KMS-11 (cell line): ENCODE data around the gene CFAP251.
"Not testable (repeated sequence)": the region's sequence is repeated elsewhere in the genome, so short reads cannot be mapped to it uniquely, and the experiment has no call there.

Source experiments
- H2AFZ ChIP-seq: fragments of 200-600 bp; sonication (generic); 2 replicates; pipeline ENCODE4 v1.6.1; 2016; ENCODE audit warnings: antibody characterized with exemption, mixed run types, low read depth
- H3K27ac ChIP-seq: fragments of 200-600 bp; sonication (generic); 2 replicates; pipeline ENCODE4 v1.6.1; 2016; ENCODE audit warnings: mild to moderate bottlenecking, mixed run types
- H3K27me3 ChIP-seq: fragments of 200-600 bp; sonication (generic); 2 replicates; pipeline ENCODE4 v1.6.1; 2017; ENCODE audit warnings: mild to moderate bottlenecking, low read depth, mixed run types, moderate library complexity; ENCODE audit not compliant: insufficient read depth
- H3K36me3 ChIP-seq: fragments of 200-600 bp; sonication (generic); 2 replicates; pipeline ENCODE4 v1.6.1; 2017; ENCODE audit warnings: mild to moderate bottlenecking, mixed run types; ENCODE audit not compliant: insufficient read depth
- H3K4me1 ChIP-seq: fragments of 200-600 bp; sonication (generic); 2 replicates; pipeline ENCODE4 v1.6.1; 2016; ENCODE audit warnings: mild to moderate bottlenecking, low read depth, mixed run types; ENCODE audit not compliant: poor library complexity, severe bottlenecking
- H3K4me2 ChIP-seq: fragments of 200-600 bp; sonication (generic); 2 replicates; pipeline ENCODE4 v1.7.0; 2016; ENCODE audit warnings: mild to moderate bottlenecking, mixed run types
- H3K4me3 ChIP-seq: fragments of 200-600 bp; sonication (generic); IDR thresholded peaks from 2 replicates; pipeline ENCODE4 v1.6.1; 2017; ENCODE audit warnings: low read depth, low read length, mixed read lengths; ENCODE audit not compliant: insufficient read depth
- H3K79me2 ChIP-seq: fragments of 200-600 bp; sonication (generic); 2 replicates; pipeline ENCODE4 v1.6.1; 2016; ENCODE audit warnings: low read depth, mixed run types; ENCODE audit not compliant: insufficient read depth
- H3K9ac ChIP-seq: fragments of 200-600 bp; sonication (generic); 2 replicates; pipeline ENCODE4 v1.6.1; 2016; ENCODE audit warnings: mild to moderate bottlenecking, mixed run types
- H4K20me1 ChIP-seq: fragments of 200-600 bp; sonication (generic); 2 replicates; pipeline ENCODE4 v1.6.1; 2016; ENCODE audit warnings: mild to moderate bottlenecking, mixed run types; ENCODE audit not compliant: insufficient read depth
- TF ChIP-seq, protein P1 (sequence below): fragments of 200-600 bp; sonication (generic); conservative IDR thresholded peaks from 2 replicates; pipeline ENCODE4 v1.6.1; 2017; ENCODE audit warnings: low read depth, mild to moderate bottlenecking, antibody characterized with exemption, low read length, moderate library complexity, mixed read lengths

Gene CFAP251

GRCh38 chr12:121921066-121921465 lies 2.7 kb downstream of the CFAP251 start:
- Histone ChIP-seq H3K9ac (no peak overlapping the region), H3K4me1 (peaks cover 4% of the 10 kb centered on the region), H3K27ac (no peak overlapping the region), H3K79me2 (no peaks in the 10 kb centered on the region), H2AFZ (no peak overlapping the region), H3K36me3 (no peaks in the 10 kb centered on the region), H3K27me3 (no peaks in the 10 kb centered on the region), H4K20me1 (no peaks in the 10 kb centered on the region), H3K4me3 (no peak overlapping the region), H3K4me2 (no peak overlapping the region)
- TF ChIP-seq, protein P1, sequence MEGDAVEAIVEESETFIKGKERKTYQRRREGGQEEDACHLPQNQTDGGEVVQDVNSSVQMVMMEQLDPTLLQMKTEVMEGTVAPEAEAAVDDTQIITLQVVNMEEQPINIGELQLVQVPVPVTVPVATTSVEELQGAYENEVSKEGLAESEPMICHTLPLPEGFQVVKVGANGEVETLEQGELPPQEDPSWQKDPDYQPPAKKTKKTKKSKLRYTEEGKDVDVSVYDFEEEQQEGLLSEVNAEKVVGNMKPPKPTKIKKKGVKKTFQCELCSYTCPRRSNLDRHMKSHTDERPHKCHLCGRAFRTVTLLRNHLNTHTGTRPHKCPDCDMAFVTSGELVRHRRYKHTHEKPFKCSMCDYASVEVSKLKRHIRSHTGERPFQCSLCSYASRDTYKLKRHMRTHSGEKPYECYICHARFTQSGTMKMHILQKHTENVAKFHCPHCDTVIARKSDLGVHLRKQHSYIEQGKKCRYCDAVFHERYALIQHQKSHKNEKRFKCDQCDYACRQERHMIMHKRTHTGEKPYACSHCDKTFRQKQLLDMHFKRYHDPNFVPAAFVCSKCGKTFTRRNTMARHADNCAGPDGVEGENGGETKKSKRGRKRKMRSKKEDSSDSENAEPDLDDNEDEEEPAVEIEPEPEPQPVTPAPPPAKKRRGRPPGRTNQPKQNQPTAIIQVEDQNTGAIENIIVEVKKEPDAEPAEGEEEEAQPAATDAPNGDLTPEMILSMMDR, result no peak

GRCh38 chr12:121925358-121925695 lies 6.9 kb downstream of the CFAP251 start:
- Histone ChIP-seq H3K27me3 (no peaks in the 10 kb centered on the region), H3K4me3 (no peak overlapping the region), H3K36me3 (no peaks in the 10 kb centered on the region), H3K4me2 (no peak overlapping the region), H3K9ac (no peak overlapping the region), H3K4me1 (peaks cover 4% of the 10 kb centered on the region), H3K79me2 (no peaks in the 10 kb centered on the region), H4K20me1 (no peaks in the 10 kb centered on the region), H3K27ac (no peak overlapping the region), H2AFZ (no peak overlapping the region)
- TF ChIP-seq, protein P1, result no peak

- Histone ChIP-seq H3K4me1 (peaks cover 4% of the 10 kb centered on the region), H3K27me3 (no peaks in the 10 kb centered on the region), H3K79me2 (no peaks in the 10 kb centered on the region), H4K20me1 (no peaks in the 10 kb centered on the region), H3K9ac (no peak overlapping the region), H3K36me3 (no peaks in the 10 kb centered on the region), H2AFZ (no peak overlapping the region), H3K27ac (no peak overlapping the region), H3K4me3 (no peak overlapping the region), H3K4me2 (no peak overlapping the region)
- TF ChIP-seq, protein P1, result no peak
Observed at GRCh38 chr12:121926874-121927706, 8.7 kb downstream of the CFAP251 start.

DNA sequence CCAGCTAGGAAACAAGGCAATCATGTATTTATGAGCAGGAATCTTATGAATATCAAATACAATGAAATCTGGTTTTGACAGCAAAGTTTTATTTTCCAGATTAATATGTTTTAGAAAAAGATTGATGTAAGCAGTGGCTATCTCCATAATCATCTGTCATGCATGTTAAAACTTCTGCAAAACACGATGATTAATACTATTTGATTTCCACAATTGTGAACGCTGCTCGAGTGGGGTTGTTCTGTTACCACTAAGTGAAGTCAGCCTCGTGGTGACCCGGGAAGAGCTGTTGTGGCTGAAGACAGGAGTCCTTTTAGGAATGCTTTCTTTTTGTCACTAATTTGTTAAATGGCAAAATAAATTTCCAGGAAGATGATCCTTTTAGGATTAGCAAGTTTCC lies 9.4 kb downstream of the CFAP251 start:
- H3K4me1 ChIP-seq, result peaks cover 4% of the 10 kb centered on the region
- no peaks in the 10 kb centered on the region for H3K79me2 ChIP-seq
- no peak overlapping the region for H2AFZ ChIP-seq
- no peak overlapping the region for H3K9ac ChIP-seq
- no peak overlapping the region for H3K4me2 ChIP-seq
- TF ChIP-seq, protein P1, result no peak
- H3K27ac ChIP-seq, result no peak overlapping the region
- no peak overlapping the region for H3K4me3 ChIP-seq
- no peaks in the 10 kb centered on the region for H3K27me3 ChIP-seq
- no peaks in the 10 kb centered on the region for H4K20me1 ChIP-seq
- no peaks in the 10 kb centered on the region for H3K36me3 ChIP-seq

GRCh38 chr12:121929545-121929944 lies 11.2 kb downstream of the CFAP251 start:
- not testable (repeated sequence) for H3K27me3 ChIP-seq, H3K36me3 ChIP-seq, H2AFZ ChIP-seq, H3K4me1 ChIP-seq, H3K27ac ChIP-seq, H3K4me3 ChIP-seq, H3K79me2 ChIP-seq, H3K9ac ChIP-seq, H3K4me2 ChIP-seq, H4K20me1 ChIP-seq
